ENCODE data around the gene GSTT4. TPM values are rescaled to one million over a fixed set of nuclear protein-coding genes. Genes with fewer than 3 reads are reported as not detected.

The GSTT4 gene
- not detected in 2 replicates for total RNA-seq

GRCh38 chr22:24005201-24005600 is at the start of gene GSTT4:
TSS of gene GSTT4 (minus strand) at chr22:24005453. CDS start at chr22:24005356, 97 bp downstream.

GRCh38 chr22:23979557-23980240 is 25.6 kb downstream of the GSTT4 start, which contains the start of gene GSTT2:
TSS of gene GSTT2 (plus strand) at chr22:23980134.

GRCh38 chr22:23974345-23974744 is 30.9 kb downstream of the GSTT4 start, which contains the start of gene DDT:
TSS of gene DDT (minus strand) at chr22:23974441. CDS start at chr22:23974414, 27 bp downstream.

GRCh38 chr22:23966568-23966967 is 38.7 kb downstream of the GSTT4 start, which contains the start of gene DDTL:
TSS of gene DDTL (plus strand) at chr22:23966888. CDS start at chr22:23966915, 27 bp downstream.

GRCh38 chr22:23961084-23961771 is 44.0 kb downstream of the GSTT4 start, which contains the start of gene GSTT2B:
TSS of gene GSTT2B (minus strand) at chr22:23961195. CDS start at chr22:23961131, 64 bp downstream.

Other genes with a start within 250 kb of the GSTT4 start
- gene C22orf15, start 242.5 kb downstream of the GSTT4 start, total RNA-seq: 1.2 and 1.3 TPM in 2 replicates
- gene CHCHD10, start 237.5 kb downstream of the GSTT4 start, total RNA-seq: 4.9 and 8.5 TPM in 2 replicates
- gene MMP11, start 232.6 kb downstream of the GSTT4 start, total RNA-seq: 4.5 and 5.4 TPM in 2 replicates
- gene SMARCB1, start 218.5 kb downstream of the GSTT4 start, total RNA-seq: 141 and 150 TPM in 2 replicates
- 1.3 and 1.5 TPM in 2 replicates for gene DERL3, start 166.4 kb downstream of the GSTT4 start, total RNA-seq
- gene SLC2A11, start 147.6 kb downstream of the GSTT4 start, total RNA-seq: 3.7 and 4.0 TPM in 2 replicates
- 677 and 718 TPM in 2 replicates for gene MIF, start 111.1 kb downstream of the GSTT4 start, total RNA-seq
- gene GSTT2B, start 44.3 kb downstream of the GSTT4 start, total RNA-seq: 28.9 and 31.1 TPM in 2 replicates
- 0.50 and 0.59 TPM in 2 replicates for gene DDTL, start 38.6 kb downstream of the GSTT4 start, total RNA-seq
- gene DDT, start 31.0 kb downstream of the GSTT4 start, total RNA-seq: 134 and 147 TPM in 2 replicates
- gene GSTT2, start 25.3 kb downstream of the GSTT4 start, total RNA-seq: 2.4 and 3.9 TPM in 2 replicates
- 35.1 and 36.5 TPM in 2 replicates for gene CABIN1, start 5.9 kb upstream of the GSTT4 start, total RNA-seq
- gene SUSD2, start 176.0 kb upstream of the GSTT4 start, total RNA-seq: 2.9 and 3.1 TPM in 2 replicates
- gene GGT5, start 239.6 kb upstream of the GSTT4 start, total RNA-seq: 10.3 and 10.6 TPM in 2 replicates